ENCODE measurements around the gene TSEN2. TPM values are rescaled to one million over a fixed set of nuclear protein-coding genes. Genes with fewer than 3 reads are reported as not detected.

TSEN2 gene
- polyA plus RNA-seq, 5 donors = 18.8 to 24.9 (median 23.9) TPM

Other genes starting within 250 kb of the TSEN2 start
- gene PPARG, start 195.4 kb upstream of the TSEN2 start, polyA plus RNA-seq (ENCODE audit: insufficient read depth in 1 of 5, insufficient read length in 5 of 5, low replicate concordance in 1 of 5) = 1 to 10 TPM; 2.3 to 7.9 (median 4.5) TPM
- gene MKRN2OS, start 61.0 kb downstream of the TSEN2 start, polyA plus RNA-seq (ENCODE audit: insufficient read depth in 1 of 5, insufficient read length in 5 of 5, low replicate concordance in 1 of 5) = 1 to 10 TPM in 4 of 5 donors, under 1 TPM in 1; 0.75 to 1.5 (median 1.3) TPM
- 10 to 100 TPM; 34.7 to 41.9 (median 36.9) TPM for gene MKRN2, start 72.6 kb downstream of the TSEN2 start, polyA plus RNA-seq (ENCODE audit: insufficient read depth in 1 of 5, insufficient read length in 5 of 5, low replicate concordance in 1 of 5)
- gene RAF1, start 179.6 kb downstream of the TSEN2 start, polyA plus RNA-seq (ENCODE audit: insufficient read depth in 1 of 5, insufficient read length in 5 of 5, low replicate concordance in 1 of 5) = 100 to 1,000 TPM; 114 to 142 (median 127) TPM